Measurements from ENCODE around the gene CRY1. TPM values are rescaled to one million over a fixed set of nuclear protein-coding genes. Genes with fewer than 3 reads are reported as not detected.

CRY1 gene
- total and polyA plus RNA-seq, 9 of the 15 experiments (the other 6 are each of a cell fraction or from before 2014, with no cell fraction given): 8.7 to 33.3 (median 25.2) TPM

- DNase-seq (ENCODE audit: extremely low read depth in 1 of 4, low spot score in 3 of 4) (no peak), FAIRE-seq (no peak), ATAC-seq (no peak)
- no peaks in the 10 kb centered on the region for H3K4me1 ChIP-seq (replicated peaks in 1 of 2; ENCODE audit: control insufficient read depth in 2 of 2, insufficient read depth in 2 of 2, low read length in 2 of 2)
- no peaks in the 10 kb centered on the region for H3K79me2 ChIP-seq (ENCODE audit: control insufficient read depth, insufficient read depth, low read length)
- intact Hi-C loops (cut with micrococcal nuclease): loop anchor here (1.0 to 10.0 kb wide), 2 partner anchors 184 to 271 kb away; a partner anchor contains a TSS
- BruUV-seq (replicated peaks): no TSS peak
- no peak overlapping the region for H3K4me3 ChIP-seq
- WGBS (ENCODE audit: insufficient coverage, low coverage, missing lambda C conversion rate): 0% methylated on average over 5 of the region's 6 CpGs
- no peak overlapping the region for H2AFZ ChIP-seq (ENCODE audit: low read depth, low read length)
- TF ChIP-seq HIVEP1 (CRISPR knock-in tag; IDR thresholded peaks at IDR 0.05): no peak
- no peak for TF ChIP-seq DIDO1 (tag; IDR thresholded peaks at IDR 0.05; ENCODE audit: low read depth)
- no peak for TF ChIP-seq NFE2L1 (tag; IDR thresholded peaks at IDR 0.05; ENCODE audit: borderline replicate concordance, low read depth)
- TF ChIP-seq HNRNPUL1 (IDR thresholded peaks at IDR 0.05; ENCODE audit: low read length): no peak
- H3K4me2 ChIP-seq (ENCODE audit: insufficient read depth, low read length): no peak overlapping the region
- H4K20me1 ChIP-seq (replicated peaks; ENCODE audit: control insufficient read depth, insufficient read depth, low read length): no peaks in the 10 kb centered on the region; the same call in 1 of the 2 replicates
- ChIA-PET CTCF (ENCODE audit: low intra/inter-chr PET ratio) (interaction anchor here (0.7 to 1.5 kb wide), 6 partner anchors 272 to 781 kb away, joined by 3 to 8 read pairs (median 4); no protein-coding TSS in a partner anchor), POLR2A (interaction anchor here (0.6 to 1.0 kb wide), 5 partner anchors 37 to 496 kb away, joined by 3 to 4 read pairs (median 3); no protein-coding TSS in a partner anchor)
- no peaks in the 10 kb centered on the region for H3K27me3 ChIP-seq (ENCODE audit: control insufficient read depth in 2 of 2, insufficient read depth in 2 of 2, low read length in 2 of 2)
- no peak overlapping the region for H3K9ac ChIP-seq (ENCODE audit: insufficient read depth in 1 of 2, low read depth in 2 of 2, low read length in 2 of 2)
- no peaks in the 10 kb centered on the region for H3K9me3 ChIP-seq (replicated peaks; ENCODE audit: control insufficient read depth, insufficient read depth, low read depth, low read length)
- H3K9me1 ChIP-seq (ENCODE audit: control insufficient read depth, insufficient read depth, low read length): no peaks in the 10 kb centered on the region
- in situ Hi-C loops (cut with MboI): loop anchor here (5.0 to 10.0 kb wide), 2 partner anchors 274 to 481 kb away; no protein-coding TSS in a partner anchor
- H3K27ac ChIP-seq (ENCODE audit: extremely low read depth, low read depth, low read length): no peak overlapping the region
- no peaks in the 10 kb centered on the region for H3K36me3 ChIP-seq (ENCODE audit: control insufficient read depth, insufficient read depth, low read length)
Measured at GRCh38 chr12:107130830-107131611, 37.7 kb upstream of the CRY1 start.

All from K562 (cell line).